HG03565 (cell line): ENCODE measurements around the gene HSD3B2.

ENCODE experiments used
- ATAC-seq: cut with Tn5 transposase; IDR thresholded peaks from one replicate; pipeline ENCODE4 v1.9.1; 2021; ENCODE audit warnings: mild to moderate bottlenecking, moderate library complexity; ENCODE audit not compliant: unreplicated experiment

Gene HSD3B2

GRCh38 chr1:119396982-119397381 is 18.0 kb upstream of the HSD3B2 start:
- no peak for ATAC-seq

GRCh38 chr1:119397986-119398385 is 17.0 kb upstream of the HSD3B2 start:
- no peak for ATAC-seq

DNA sequence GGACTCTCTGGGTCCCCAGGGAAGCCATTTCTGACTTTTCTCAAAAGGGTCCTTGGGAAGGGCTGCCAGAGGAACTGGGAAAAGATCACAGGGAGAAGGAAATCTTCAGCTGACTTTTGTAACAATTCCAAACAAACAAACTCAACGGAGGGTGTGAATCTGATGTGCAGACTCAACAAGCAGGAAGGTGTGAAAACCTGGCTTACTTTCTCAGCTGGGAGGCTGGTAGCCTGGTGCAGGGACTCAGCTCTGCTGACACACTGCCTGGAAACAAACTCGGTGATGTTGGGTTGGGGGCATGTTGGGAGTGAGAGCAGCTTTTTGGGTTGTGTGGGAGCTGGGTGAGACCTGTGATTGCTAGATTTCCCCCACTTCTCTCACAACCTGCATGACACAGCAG is 10.2 kb upstream of the HSD3B2 start:
- no peak for ATAC-seq

DNA sequence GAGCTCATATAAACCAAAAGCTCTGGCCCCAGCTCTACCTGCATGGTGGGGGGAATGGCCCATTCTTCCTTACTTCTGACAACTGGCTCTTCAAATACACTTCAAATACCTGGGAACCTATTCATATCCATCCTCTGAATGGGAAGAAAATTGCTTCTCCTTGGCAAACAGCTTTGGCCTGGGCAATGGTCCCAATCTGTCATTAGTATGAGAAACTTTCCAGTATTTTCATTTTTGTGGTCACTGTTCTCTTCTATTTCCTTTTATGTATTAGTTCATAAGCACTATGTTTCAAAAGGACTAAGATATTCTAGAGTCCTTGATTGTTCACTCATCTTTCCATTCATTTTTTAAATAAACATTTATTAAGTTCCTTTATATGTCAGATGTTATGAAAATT is 5.2 kb upstream of the HSD3B2 start:
- ATAC-seq = no peak

GRCh38 chr1:119410961-119411360 is 4.0 kb upstream of the HSD3B2 start:
- no peak for ATAC-seq

DNA sequence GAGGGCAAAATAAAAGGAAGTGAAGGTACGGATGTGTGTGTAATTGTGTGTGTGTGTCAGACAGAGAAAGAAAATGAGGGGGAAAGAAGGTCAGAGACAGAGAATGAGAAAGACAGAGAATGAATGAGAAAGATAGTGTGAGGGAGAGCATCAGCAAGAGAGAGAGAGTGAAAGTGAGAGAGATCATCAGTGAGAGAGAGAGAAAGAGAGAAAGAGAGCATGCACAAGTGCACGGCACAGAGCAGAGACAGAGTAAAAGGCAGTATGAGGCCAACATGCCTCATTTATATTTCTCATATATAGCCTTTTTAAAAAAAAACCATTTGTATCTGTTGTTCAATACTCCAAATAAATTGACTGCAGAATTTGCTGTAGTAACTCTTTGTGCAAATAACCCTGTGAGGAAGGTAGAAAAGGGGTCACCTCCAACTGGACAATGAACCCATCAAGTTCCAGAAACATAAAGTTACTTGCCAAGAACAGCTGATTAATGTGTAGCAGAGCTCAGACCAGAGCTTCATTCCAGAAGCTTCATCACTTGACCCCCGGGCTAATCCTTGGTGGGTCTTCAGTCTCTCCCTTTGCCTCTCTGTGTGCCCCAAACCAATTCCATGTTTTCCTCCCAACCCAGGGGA is 1.2 kb downstream of the HSD3B2 start:
- ATAC-seq = no peak

GRCh38 chr1:119419109-119419508 is 4.2 kb downstream of the HSD3B2 start:
- ATAC-seq = no peak

GRCh38 chr1:119420638-119421037 is 5.7 kb downstream of the HSD3B2 start:
- ATAC-seq = no peak

DNA sequence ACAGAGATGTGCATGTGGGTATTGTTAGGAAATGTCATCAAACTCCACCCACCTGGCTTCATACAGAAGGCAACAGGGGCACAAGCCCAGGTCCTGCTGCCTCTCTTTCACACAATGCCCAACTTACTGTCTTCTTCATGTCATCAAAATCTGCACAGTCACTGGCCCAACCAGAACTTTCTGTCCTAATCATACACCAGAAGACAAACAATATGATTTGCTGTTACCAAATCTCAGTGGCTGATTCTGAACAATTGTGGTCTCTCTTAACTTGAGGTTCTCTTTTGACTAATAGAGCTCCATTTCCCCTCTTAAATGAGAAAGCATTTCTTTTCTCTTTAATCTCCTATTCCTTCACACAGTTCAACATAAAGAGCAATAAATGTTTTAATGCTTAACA is 7.7 kb downstream of the HSD3B2 start:
- no peak for ATAC-seq

DNA sequence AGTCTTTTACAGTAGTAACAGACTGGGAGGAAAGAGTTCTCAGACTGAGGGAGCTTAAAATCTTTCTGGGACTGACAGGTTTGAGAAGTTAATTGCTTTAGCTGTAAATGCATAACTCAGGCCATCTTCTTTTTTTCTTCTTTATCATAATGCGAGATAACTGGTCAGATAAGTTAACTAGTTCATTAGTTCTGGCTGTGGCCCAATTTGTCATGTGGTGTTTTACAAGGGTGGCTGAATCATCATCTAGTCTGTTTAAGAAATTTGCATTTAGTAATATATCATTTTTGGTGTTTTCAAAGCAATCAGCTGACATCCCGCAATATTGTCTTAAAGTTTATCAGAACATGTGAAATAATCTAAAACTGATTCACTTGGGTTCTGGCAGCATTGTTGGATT is 14.0 kb downstream of the HSD3B2 start:
- no peak for ATAC-seq

GRCh38 chr1:119429687-119430086 is 14.7 kb downstream of the HSD3B2 start:
- no peak for ATAC-seq

DNA sequence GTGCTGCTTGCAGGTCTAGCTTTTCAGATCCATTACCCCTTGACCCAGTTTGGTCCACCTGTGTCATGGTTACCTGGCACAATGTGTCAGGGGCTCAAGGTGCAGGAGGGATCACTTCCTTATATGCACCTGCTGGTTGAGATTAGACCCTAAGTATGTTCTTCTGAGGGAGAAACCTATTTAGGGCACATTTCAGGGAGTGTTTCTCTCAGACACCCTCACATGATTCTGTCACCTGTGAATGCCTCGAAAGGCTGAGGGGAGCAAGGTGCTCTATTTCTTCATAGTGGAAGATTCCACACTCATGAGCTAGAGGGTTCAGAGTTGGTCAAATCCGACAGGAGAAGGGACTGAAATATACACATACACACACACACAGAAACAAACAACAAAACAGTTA is 15.5 kb downstream of the HSD3B2 start:
- no peak for ATAC-seq

GRCh38 chr1:119431836-119432235 is 16.9 kb downstream of the HSD3B2 start:
- no peak for ATAC-seq

DNA sequence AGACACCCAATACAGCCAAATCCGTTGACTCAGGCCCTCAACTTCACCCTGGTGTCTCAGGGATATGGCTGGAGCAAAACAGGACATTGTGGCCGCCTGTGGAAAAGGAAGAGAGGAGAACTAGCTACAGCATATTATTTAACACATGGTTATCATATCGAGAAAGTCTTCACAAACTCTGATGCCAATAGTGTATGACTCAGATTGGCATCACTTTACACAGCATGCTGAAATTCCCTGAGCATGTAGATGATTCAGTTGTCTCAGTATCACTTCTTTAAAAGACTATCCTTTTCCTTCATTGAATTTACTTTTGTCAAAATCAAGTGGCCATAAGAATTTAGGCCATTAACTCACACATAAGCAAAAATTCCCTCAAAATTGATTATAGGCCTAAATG is 20.1 kb downstream of the HSD3B2 start:
- ATAC-seq = no peak

DNA sequence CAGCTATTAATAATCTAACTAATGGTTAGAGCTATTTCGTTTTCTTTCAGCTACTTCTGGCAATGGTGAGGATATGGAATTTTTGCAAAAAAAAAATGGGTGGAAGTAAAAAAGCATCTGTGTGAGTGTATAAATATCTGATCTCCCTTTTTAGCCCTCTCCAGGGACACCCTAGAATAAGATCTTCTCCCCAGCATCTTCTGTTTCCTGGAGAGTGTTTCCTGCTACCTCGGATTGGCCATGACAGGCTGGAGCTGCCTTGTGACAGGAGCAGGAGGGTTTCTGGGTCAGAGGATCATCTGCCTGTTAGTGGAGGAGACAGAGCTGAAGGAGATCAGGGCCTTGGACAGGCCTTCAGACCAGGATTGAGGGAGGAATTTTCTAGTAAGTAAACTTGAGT is 23.8 kb downstream of the HSD3B2 start:
- ATAC-seq = no peak

- no peak for ATAC-seq
Observed at GRCh38 chr1:119440721-119441307, 25.9 kb downstream of the HSD3B2 start.

- no peak for ATAC-seq
Observed at GRCh38 chr1:119442756-119443155, 27.8 kb downstream of the HSD3B2 start.

GRCh38 chr1:119446321-119446720 is 31.4 kb downstream of the HSD3B2 start:
- no peak for ATAC-seq

DNA sequence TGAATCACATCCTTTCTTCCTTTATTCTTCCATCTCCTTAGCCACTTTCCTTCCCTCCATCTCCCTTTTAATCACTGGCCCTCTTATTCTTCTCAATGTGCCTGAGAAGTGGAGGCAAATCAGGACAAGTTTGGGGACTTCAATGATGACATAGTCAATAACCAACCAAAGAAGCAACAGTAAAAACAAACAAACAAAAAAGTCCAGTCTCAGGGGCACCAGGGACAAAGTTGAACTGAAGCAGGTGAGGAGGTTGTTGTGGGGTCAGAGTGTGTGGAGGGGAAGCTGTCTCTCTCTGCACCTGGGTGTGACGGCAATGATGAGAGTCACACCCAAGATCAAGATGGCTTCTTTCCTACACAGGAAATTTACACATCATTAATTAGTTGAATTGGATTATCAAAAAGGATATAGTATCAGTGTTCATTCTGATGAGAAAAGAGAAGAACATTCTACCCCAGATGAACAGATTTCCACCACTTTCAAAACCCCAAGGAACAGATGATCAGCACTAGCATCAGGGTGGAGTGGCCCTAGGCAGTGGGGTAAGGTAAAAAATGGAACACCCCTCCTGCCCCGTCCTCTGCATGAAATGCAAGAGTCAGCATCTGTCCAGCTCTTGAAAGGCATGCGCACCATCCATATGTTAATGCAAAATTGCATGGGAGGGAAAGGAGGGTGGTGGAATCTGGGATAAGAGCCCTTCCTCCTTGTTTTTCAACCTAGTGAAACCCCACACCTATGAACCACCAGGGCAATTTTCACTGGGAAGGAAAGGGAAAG is 32.6 kb downstream of the HSD3B2 start:
- no peak for ATAC-seq

GRCh38 chr1:119448127-119448511 is 33.2 kb downstream of the HSD3B2 start:
- no peak for ATAC-seq

DNA sequence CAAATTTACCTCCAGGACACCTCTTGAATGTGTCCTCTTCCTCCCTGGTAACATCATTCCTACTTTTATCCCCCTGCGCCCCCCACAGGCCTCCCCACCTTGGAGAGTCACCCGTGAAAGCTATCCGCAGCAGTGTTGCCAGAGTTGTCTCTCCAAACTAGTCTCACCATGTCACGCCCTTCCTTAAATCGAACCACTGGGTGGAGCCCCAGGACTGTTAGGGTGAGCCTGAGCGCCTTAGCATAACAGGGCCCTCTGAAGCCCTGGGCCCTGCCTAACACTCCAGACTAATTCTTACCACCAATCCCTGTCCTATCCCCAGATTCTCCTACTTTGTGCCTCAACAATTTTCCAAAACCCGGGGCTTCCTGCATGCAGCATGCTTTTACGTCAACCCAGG is 35.0 kb downstream of the HSD3B2 start:
- ATAC-seq = no peak

DNA sequence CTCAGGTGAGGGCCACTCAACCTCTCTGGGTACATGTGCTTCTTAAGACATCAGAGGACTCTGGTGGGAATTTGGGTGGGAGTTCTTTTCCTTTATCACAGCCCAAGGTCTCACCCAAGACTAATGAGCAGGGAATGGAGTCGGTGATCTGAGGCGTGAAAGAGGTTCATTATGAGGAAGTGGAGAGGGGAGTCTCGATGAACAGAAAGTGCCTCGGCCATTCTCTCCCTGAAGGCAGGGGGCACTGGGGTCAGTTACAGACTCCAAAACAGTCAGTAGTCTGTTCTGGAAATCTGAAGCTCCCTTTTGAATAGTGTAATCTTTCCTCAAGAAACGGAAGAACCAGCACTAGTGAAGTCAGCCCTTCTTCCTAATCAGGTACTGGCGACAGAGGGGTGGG is 36.2 kb downstream of the HSD3B2 start:
- ATAC-seq = no peak
